HFFc6 (cell line): ENCODE measurements around the gene CFAP410. TPM values are rescaled to one million over a fixed set of nuclear protein-coding genes. Genes with fewer than 3 reads are reported as not detected.

Source experiments
- DNase-seq: peaks from one replicate; pipeline ENCODE4 v3.0.0-alpha.2; 2018
- H3K27ac Mint-ChIP-seq: 2 replicates; pipeline ENCODE4 v1.8.0; 2020; ENCODE audit warnings: mild to moderate bottlenecking, mixed read lengths
- H3K27me3 Mint-ChIP-seq: 2 replicates; pipeline ENCODE4 v1.8.0; 2021; ENCODE audit warnings: mild to moderate bottlenecking, moderate library complexity, mixed read lengths; ENCODE audit not compliant: insufficient read depth
- H3K36me3 Mint-ChIP-seq: 2 replicates; pipeline ENCODE4 v1.8.0; 2021; ENCODE audit warnings: low read depth, mixed read lengths
- H3K4me1 Mint-ChIP-seq: 2 replicates; pipeline ENCODE4 v1.8.0; 2020; ENCODE audit warnings: low read depth, mixed read lengths
- H3K4me3 Mint-ChIP-seq: 2 replicates; pipeline ENCODE4 v1.8.0; 2020; ENCODE audit warnings: mild to moderate bottlenecking, moderate library complexity, mixed read lengths
- H3K9me3 Mint-ChIP-seq: 2 replicates; pipeline ENCODE4 v1.8.0; 2020; ENCODE audit warnings: mild to moderate bottlenecking, mixed read lengths
- CTCF ChIP-seq: fragments of 200-600 bp; sonication (generic); IDR thresholded peaks from 2 replicates; pipeline ENCODE4 v1.5.0; 2021; ENCODE audit warnings: antibody characterized with exemption, mild to moderate bottlenecking
- total RNA-seq, 6 experiments: library from RNA; stranded (reverse); fragmentation: NEBNext Ultra II Directional; extraction: Animal tissue kit (Norgen Biotek cat#: 25700); gene quantifications; 2 replicates in 1 of 6; 3 replicates in 5 of 6; pipeline ENCODE4 v1.2.3, GENCODE V29; 2021

Gene CFAP410
- total RNA-seq, 6 experiments from 2014 or later = 7.5 to 13.0 (median 9.7) TPM

DNA sequence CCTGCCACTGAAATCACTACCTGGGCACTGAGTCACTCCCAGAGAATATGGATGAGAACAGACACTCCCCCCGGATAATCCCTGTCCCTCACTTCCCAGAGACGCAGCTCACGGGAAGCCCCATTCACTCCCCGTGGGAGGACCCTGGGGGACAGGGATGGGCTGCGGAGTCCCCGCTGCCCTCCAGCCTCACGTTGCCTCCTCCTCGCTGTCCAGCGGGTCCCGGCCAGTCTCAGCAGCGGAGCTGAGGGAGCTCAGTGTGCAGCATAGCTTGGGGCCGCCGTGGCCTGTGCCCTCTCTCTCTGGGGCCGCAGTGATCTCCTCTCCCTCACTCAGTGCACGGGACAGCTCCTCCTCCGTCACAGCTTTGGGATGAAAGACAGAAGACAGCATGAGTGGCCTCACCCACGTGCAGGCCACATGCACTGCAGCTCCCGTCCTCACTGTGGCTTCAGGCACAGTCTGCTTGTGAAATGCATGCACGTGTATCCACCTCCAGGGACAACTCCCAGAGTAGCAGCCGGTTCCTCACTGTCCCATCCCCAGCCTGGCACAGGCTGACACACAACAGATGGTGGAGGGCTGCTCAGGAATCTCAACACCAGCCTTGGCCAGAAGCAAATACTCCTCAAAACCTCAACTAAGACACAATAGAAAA is 7.4 kb downstream of the CFAP410 start:
- 0 out of 2 replicates have a peak overlapping the region, but pooled peaks have one; percentile 17 for H3K27ac Mint-ChIP-seq
- DNase-seq = peak; percentile 21
- no peaks in the 10 kb centered on the region for H3K9me3 Mint-ChIP-seq
- no peak overlapping the region for H3K4me3 Mint-ChIP-seq
- H3K27me3 Mint-ChIP-seq = peaks cover 13% of the 10 kb centered on the region
- H3K36me3 Mint-ChIP-seq = no peaks in the 10 kb centered on the region
- no peak for TF ChIP-seq CTCF
- H3K4me1 Mint-ChIP-seq = peaks cover 4% of the 10 kb centered on the region; the same call in 1 of the 2 replicates

DNA sequence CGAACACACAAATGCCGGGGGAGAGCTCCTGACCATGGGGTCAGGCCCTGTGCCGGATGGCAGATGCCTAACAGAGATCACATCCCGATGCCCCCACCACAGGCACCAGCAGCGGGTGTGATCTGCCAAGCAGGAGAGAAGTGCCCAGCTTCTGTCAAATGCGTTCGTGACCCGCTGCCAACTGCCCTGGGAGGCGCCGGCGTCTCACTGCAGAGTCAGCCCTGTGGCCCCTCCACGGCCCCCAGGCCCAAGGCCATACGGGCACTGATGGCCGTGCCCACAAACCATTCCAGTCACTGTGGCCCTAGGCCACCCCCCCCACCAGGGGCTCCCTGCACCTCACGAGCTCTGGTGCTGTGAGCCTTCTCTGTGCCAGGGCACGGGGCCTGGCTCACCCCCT is 8.0 kb downstream of the CFAP410 start:
- H3K9me3 Mint-ChIP-seq = no peaks in the 10 kb centered on the region

GRCh38 chr21:44330698-44331097 is 8.5 kb downstream of the CFAP410 start:
- DNase-seq = no peak
- Mint-ChIP-seq H3K4me1 (peaks cover 4% of the 10 kb centered on the region; the same call in 1 of the 2 replicates), H3K9me3 (no peaks in the 10 kb centered on the region), H3K4me3 (no peak overlapping the region), H3K27ac (no peak overlapping the region), H3K36me3 (no peaks in the 10 kb centered on the region), H3K27me3 (peaks cover 13% of the 10 kb centered on the region)
- TF ChIP-seq CTCF = no peak

More for the DNA sequence above, 8.0 kb downstream of the CFAP410 start:
- Mint-ChIP-seq H3K36me3 (no peaks in the 10 kb centered on the region), H3K4me3 (no peak overlapping the region), H3K4me1 (peaks cover 4% of the 10 kb centered on the region; the same call in 1 of the 2 replicates), H3K27ac (no peak overlapping the region), H3K27me3 (peaks cover 13% of the 10 kb centered on the region)
- TF ChIP-seq CTCF = no peak
- DNase-seq = no peak

- no peak for TF ChIP-seq CTCF
- Mint-ChIP-seq H3K27me3 (peaks cover 13% of the 10 kb centered on the region), H3K36me3 (no peaks in the 10 kb centered on the region), H3K27ac (no peak overlapping the region), H3K4me1 (peaks cover 4% of the 10 kb centered on the region; the same call in 1 of the 2 replicates), H3K4me3 (no peak overlapping the region), H3K9me3 (no peaks in the 10 kb centered on the region)
- DNase-seq = no peak
Measured at GRCh38 chr21:44329971-44330681, 9.1 kb downstream of the CFAP410 start.

GRCh38 chr21:44329086-44329889 is 9.9 kb downstream of the CFAP410 start:
- no peaks in the 10 kb centered on the region for H3K9me3 Mint-ChIP-seq
- peaks cover 13% of the 10 kb centered on the region for H3K27me3 Mint-ChIP-seq
- H3K36me3 Mint-ChIP-seq = no peaks in the 10 kb centered on the region
- H3K4me3 Mint-ChIP-seq = no peak overlapping the region
- TF ChIP-seq CTCF = no peak
- peaks cover 4% of the 10 kb centered on the region; the same call in 1 of the 2 replicates for H3K4me1 Mint-ChIP-seq
- no peak overlapping the region for H3K27ac Mint-ChIP-seq
- DNase-seq = no peak
